Pons (tissue), 1 donor: ENCODE measurements around the gene EHD1.

Source experiments
- DNase-seq: peaks from one replicate; pipeline ENCODE4 v3.0.0-alpha.2; 2016; ENCODE audit warnings: low spot score

Gene EHD1

DNA sequence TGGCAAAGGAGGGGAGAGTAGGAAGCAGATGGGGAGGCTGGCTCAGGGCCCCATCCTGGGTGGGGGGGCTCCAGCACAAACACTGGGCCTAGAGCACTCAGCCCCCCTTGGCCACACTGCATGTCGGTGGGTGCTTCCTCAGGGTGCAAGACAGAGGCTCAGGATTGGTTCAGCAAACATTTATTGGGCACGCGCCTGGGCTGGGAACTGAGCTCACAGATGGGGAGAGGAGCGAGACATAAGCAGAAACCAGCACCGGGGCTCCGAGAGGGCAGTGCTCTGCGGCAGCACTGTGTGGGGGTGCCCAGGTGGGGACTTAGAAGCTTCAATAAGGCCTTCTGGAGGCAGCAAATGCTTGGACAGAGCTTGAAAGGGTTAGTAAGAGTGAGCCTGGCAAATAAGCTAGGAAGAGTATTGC is 12.1 kb upstream of the EHD1 start:
- DNase-seq: no peak

DNA sequence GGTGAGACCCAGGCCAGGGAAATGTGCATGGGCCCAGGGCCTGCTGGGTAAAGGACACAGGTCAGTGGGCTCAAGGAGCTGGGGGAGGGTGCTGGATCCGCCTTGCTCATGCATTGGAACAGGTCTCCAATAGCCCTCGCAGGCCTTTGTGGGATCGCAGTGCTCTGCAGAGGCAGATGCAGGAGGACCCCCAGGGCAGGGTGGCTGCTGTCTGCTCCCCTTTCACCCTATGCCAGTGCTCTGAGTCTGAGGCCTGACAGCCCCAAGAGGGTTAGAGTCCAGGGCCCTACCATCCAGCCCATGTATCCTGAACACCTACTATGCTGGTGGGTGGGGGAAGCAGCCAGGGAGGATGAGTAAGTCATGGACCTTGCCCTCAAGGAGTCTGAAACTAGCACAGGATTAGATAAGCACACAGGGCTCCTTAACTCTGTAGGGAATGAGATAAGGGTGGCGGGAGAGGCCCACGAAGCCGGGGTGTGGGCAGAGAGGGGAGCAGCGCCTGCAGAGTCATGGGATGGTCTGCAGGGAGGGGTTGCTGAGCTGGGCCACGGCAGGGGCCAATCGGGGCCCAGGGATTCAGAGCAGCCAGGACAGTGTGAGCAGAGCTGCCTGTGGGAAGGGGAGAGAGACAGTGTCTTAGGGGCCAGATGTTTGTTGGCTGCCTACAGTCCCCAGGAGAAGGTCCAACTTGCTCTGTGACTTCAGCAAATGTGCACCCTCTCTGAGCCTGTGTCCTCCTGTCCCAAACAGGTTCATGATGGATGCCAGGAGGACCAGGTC is 10.5 kb upstream of the EHD1 start:
- no peak for DNase-seq

GRCh38 chr11:64888406-64888728 is 9.9 kb upstream of the EHD1 start:
- DNase-seq: no peak

- DNase-seq: peak; percentile 45
These were observed 9.5 kb upstream of the EHD1 start for GRCh38 chr11:64887757-64888405.

DNA sequence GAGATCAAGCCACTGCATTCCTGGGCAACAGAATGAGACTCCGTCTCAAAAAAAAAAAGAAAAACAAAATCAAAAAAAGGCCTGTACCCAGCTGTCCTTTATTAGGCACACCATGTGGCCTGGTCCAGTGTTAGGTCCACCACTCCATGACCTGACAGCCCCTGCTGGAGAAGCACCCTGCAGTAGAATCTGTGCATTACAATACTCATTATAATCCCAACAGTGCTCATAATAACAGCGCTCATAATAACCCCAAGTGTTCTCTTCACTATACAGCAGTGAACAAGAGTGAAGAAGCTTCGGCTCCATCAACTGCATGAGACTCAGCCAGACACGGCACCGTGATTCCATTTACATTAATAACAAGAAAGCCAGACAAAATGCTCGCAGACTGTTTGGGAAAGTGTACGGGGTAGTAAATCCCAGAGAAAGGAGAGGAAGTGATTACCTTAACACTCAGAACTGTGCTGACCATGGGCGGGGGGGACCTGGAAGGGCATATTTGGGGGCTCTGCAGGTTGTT is 8.9 kb upstream of the EHD1 start:
- DNase-seq: no peak

GRCh38 chr11:64885367-64886286 is 7.2 kb upstream of the EHD1 start:
- DNase-seq: no peak

DNA sequence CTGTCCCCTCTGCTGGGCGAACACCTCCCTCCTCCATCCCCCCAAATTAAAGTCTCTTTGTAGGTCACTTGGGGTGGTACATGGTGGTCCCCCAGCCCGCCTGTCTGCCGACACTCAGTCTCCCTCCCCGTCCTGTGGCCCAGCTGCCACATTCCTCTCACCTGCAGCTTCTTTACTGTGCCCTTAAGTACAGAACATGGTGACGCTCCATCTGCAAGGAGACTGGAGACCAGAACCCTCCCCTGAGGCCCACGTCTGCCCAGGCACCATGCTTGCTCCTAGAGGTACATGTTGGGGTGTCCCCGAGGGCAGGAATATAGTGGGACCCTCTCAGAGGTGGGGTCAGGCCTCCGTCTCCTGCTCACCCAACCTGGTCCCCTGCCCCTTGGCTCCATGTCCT is 5.6 kb upstream of the EHD1 start:
- no peak for DNase-seq

GRCh38 chr11:64883575-64883974 is 5.2 kb upstream of the EHD1 start:
- no peak for DNase-seq

GRCh38 chr11:64882243-64882642 is 3.8 kb upstream of the EHD1 start:
- no peak for DNase-seq

GRCh38 chr11:64881476-64881875 is 3.1 kb upstream of the EHD1 start:
- no peak for DNase-seq

DNA sequence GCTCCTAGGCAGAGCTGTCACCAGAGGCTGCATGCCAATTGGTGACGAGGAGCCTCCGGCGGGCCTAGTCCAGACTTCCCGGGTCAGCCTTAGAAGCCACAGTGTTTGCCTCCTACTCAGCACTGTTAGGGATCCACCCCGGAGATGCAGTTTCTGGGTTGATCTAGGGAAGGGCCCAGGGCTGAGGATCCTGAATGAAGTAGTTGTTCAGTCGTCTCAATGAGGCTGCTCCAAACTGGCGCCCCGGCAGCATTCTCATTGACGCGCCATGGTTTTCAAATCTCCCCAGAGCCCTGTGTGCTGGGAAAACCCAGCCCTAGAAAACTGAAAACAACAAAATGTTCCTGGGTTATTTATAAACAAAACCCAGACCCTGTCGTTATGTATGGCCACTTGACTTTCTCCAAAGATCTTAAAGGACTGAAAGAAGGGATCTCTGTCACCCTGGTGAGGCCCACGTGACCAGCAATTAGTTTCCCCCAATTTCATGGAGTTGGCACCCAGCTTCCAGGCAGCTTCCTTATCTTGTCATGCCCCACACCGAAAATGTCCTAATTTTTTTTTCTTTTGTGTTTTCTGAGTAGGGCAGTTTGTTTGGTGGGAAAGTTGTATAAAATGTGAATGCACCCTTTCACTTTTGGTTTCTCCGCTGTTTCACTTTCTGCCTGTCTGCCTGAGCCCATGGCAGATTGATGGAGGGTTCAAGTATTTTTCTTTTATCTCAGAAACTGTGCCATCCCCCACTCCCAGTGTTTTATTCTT is 2.0 kb upstream of the EHD1 start:
- no peak for DNase-seq

GRCh38 chr11:64879244-64879900 is 951 bp upstream of the EHD1 start:
- DNase-seq: peak; percentile 80

DNA sequence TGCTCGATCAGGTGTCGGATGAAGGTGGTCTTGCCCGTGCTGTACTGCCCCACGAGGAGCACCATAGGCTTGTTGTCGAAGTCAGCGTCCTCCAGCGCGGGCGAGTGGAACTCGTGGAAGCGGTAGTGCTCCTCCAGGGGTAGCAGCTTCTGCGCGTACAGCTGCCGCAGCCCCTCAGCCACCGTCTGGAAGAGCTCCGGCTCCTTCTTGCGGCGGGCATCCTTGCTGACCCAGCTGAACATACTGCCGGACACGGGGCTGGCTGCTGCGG is 263 bp downstream of the EHD1 start:
- no peak for DNase-seq

DNA sequence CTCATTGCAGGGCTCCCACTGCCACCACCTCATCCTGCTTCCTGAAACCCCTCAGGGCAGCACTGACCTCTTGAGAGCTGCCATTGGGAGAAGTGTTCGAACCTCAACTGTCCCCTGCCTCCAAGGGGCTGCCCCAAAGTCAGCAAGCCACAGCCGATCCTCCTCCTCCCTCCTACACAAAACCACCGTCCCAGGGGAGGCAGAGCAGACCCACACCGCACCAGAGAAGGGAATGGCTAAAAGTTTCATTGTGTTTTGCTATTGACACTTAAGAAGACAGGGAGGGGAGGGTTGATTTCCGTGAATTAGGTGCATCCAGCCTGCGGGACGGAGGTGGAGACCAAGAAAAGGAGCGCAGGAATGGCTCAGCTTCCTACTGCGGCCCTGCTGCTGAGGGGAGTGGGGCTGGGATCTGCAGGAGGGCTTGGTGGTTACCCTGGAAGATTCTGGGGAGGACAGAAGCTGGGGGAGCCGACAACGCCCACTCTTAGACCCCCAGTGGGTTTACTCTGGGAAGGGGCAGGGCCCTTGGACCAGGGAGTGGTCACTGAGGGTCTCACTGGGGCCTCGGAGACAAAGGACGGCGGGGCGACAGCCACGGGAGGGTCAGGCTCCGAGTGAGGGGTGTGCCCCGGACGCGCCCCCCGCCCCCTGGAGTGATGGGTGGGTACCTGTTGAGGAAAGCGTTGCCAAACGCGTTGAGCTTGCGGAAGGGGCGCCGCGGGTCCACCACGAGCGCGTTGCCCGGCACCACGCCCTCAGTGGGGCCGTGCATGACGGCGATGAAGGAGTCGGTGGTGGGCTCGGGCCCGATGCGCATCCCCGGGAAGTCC is 815 bp downstream of the EHD1 start:
- DNase-seq: no peak

GRCh38 chr11:64876835-64877341 is 1.5 kb downstream of the EHD1 start:
- peak; percentile 40 for DNase-seq

GRCh38 chr11:64876229-64876750 is 2.1 kb downstream of the EHD1 start:
- peak; percentile 86 for DNase-seq

- DNase-seq: peak; percentile 49
These were observed 2.8 kb downstream of the EHD1 start for GRCh38 chr11:64875369-64876228.

GRCh38 chr11:64874308-64875240 is 3.8 kb downstream of the EHD1 start:
- peak; percentile 94 for DNase-seq
